Aortic smooth muscle cell (primary cell): ENCODE measurements around the gene PFN4. TPM values are rescaled to one million over a fixed set of nuclear protein-coding genes. Genes with fewer than 3 reads are reported as not detected.

Experiments
- total RNA-seq: library from RNA; depleted of rRNA; stranded (reverse); fragments of >200 nt; gene quantifications from 2 replicates; pipeline ENCODE4 v1.2.3, GENCODE V29; 2014

PFN4 gene, protein sequence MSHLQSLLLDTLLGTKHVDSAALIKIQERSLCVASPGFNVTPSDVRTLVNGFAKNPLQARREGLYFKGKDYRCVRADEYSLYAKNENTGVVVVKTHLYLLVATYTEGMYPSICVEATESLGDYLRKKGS
- 0.53 and 0.56 TPM in 2 replicates for total RNA-seq

DNA sequence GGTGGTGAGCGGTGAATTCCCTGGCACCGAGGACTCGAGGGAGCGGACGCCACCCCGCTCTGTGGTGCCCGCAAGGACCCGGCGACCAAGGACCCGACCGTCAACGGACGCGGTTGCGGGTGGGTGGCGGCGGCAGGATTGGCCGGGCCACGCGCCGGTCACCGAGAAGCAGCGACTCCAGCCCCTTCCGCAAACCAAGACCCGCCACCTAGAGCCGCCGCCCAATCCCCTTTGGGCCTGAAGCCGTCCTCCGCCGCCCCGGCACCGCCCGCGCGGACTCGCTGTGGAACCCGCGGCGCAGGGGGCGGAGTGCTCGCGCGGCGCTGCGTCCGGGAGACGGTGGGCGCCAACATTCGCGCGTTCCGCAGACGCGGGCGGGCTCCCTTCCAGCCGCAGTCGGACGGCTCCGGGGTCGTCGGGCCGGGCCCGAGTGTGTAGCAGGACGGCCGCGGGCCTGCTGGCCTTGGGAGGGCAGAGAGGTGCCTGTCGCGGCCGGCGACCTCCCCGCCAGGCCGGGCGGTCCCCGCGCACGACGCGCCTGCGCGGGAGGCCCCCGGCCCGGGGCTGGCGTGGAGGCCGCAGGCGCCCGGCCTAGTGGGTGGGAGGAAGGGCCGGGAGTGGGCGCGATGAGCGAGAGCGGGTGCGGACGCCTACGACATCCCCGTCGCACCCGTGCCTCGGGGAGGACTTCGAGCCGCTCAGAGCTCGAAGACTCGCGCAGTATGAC, at the start of gene PFN4, which contains the start of gene FAM228B:
PFN4 (minus strand) TSS at position 140 of the 727 bp plus-strand sequence. CDS start 799 bp downstream, outside the sequence.
FAM228B (plus strand) TSS at position 275 of the 727 bp plus-strand sequence. CDS start 893 bp downstream, outside the sequence.

DNA sequence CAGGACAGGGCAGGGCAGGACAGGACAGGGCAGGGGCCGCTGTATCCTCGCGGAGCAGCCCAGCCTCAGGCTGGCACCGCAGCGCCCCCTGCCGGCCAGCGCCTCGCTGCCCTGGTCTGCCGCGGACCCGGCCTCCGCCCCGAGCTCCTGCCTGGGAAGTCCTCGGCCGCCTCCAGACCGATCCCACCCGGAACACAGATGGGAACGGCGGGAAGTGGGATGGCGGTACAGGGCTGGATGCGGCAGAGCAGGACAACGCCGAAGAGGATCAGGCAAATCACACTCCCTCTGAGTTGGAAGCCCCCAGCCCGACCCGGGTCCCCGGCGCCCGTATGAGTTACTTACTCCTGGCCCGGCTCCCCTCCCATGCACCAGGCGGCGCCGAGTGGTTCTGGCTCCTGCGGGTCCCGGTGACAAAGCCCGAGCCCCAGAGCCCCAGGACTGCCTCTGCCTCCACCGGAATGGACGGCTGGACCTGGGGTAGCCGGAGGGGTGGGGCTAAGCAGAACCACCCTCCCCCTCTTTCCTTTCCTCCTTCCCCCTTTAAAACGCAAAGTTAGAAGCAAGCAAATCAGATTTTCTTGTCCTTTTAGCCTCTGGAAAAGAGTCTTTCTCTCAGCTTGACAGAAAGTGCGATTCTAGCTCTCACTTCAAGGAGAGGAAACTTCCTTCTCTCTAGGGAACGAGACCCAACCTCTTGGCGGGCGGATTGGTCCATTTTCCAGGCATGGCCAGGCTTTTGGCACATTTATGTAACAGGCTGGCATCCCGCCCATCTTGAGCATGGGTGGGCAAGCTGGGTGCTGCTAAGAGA, 38.5 kb downstream of the PFN4 start, which contains the start of gene TP53I3:
TP53I3 (minus strand) TSS at position 449 of the 814 bp plus-strand sequence. CDS start 508 bp downstream, outside the sequence.

DNA sequence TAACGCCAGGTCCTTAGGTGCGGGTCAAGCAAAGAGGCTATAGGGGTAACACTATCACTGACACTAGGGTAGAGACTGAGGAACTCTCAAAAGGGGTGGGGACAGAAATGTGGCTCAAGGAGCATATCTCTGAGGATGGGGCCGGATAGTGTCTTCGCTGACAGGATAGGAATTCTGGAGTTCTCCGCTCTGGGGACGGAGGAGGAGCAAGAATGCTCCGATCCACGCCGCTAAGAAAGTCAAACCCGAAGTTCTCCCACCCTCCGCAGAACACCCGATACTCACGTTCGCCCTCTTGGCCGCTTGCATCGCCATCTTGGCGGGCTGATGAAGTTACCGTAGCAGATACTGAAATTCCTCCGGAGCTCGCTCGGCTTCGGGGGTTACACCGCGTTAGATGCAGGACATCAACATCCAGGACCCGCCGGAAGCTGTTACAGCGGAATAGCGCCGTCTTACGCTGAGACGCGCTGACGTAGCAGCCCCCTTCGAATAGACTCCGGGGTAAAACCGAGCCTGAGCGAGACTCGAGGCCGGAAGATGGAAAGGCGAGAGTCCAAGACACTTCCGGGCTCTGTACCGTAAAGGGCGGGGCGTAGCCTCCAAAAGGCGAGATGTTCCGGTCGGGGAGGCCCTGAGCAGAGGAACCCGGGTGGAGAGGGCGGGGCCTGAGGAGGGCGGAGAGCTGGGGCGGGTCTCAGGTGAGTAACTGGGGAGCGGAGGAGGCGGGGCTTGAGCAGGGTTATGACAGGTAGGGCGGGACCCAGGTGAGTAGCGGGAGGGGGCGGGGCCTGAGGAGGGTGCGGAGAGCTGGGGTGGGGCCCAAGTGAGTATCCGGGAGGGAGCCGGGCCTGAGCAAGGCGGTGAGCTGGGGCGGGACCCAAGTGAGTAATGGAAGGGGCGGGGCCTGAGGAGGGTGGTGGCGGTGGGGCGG, 47.0 kb downstream of the PFN4 start, which contains the start of gene SF3B6:
SF3B6 (minus strand) TSS at position 412 of the 934 bp plus-strand sequence; CDS start at position 315, 97 bp downstream.

Other genes starting within 250 kb of the PFN4 start
- gene ATAD2B, start 196.2 kb downstream of the PFN4 start, total RNA-seq, result 9.0 and 14.1 TPM in 2 replicates
- gene UBXN2A, start 182.9 kb downstream of the PFN4 start, total RNA-seq, result 9.9 and 11.4 TPM in 2 replicates
- gene MFSD2B, start 113.2 kb downstream of the PFN4 start, total RNA-seq, result under 0.01 TPM in 1 of 2 replicates, not detected in the other
- gene WDCP, start 75.9 kb downstream of the PFN4 start, total RNA-seq, result 7.1 and 7.3 TPM in 2 replicates
- 9.6 and 10.4 TPM in 2 replicates for gene FKBP1B, start 73.6 kb downstream of the PFN4 start, total RNA-seq
- 116 and 121 TPM in 2 replicates for gene SF3B6, start 47.0 kb downstream of the PFN4 start, total RNA-seq
- gene TP53I3, start 38.5 kb downstream of the PFN4 start, total RNA-seq, result 30.1 and 43.1 TPM in 2 replicates
- gene FAM228B, start 135 bp upstream of the PFN4 start, total RNA-seq, result 6.6 and 9.9 TPM in 2 replicates
- gene FAM228A, start 51.7 kb upstream of the PFN4 start, total RNA-seq, result 0.79 and 1.4 TPM in 2 replicates
- 26.2 and 29.3 TPM in 2 replicates for gene ITSN2, start 237.2 kb upstream of the PFN4 start, total RNA-seq